GM12892 (cell line): ENCODE results near the gene DOCK1.

ENCODE experiments used
- POLR2A ChIP-seq: IDR thresholded peaks from 2 replicates; pipeline ENCODE4 v1.6.1; 2011; ENCODE audit warnings: low read depth, low read length, control low read depth
- POLR2AphosphoS5 ChIP-seq: IDR thresholded peaks from 2 replicates; pipeline ENCODE4 v1.6.1; 2011; ENCODE audit warnings: low read depth, low read length, control low read depth
- TAF1 ChIP-seq: IDR thresholded peaks from 2 replicates; pipeline ENCODE4 v1.6.1; 2011; ENCODE audit warnings: low read depth, mild to moderate bottlenecking, control low read depth, low read length, borderline replicate concordance

DNA sequence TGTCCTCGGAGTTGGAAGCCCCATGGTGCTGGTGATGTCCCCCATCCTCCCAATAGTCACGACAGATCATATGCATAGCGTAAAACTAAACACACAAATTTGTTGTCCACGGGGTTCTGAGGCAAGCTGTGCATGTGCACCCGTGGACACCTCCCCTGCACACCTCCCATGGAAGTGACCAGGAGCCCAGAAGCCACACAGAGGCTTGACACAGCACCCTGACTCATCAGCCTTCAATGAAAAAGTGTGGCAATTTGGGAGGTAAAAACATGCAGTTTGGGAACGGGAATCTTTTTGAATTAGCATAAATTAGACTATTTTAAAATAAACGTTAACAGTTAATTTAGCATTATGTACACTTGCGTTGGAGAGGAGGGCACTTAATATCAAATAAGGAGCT, 554.7 kb downstream of the DOCK1 start:
- TF ChIP-seq POLR2A = no peak
- no peak for TF ChIP-seq POLR2AphosphoS5
- no peak for TF ChIP-seq TAF1
